Measurements from ENCODE around the gene SEMA4D. TPM values are rescaled to one million over a fixed set of nuclear protein-coding genes. Genes with fewer than 3 reads are reported as not detected.

The SEMA4D gene
- total and polyA plus RNA-seq, 9 of the 15 experiments (the other 6 are each of a cell fraction or from before 2014, with no cell fraction given) = 0.38 to 5.1 (median 1.8) TPM

DNA sequence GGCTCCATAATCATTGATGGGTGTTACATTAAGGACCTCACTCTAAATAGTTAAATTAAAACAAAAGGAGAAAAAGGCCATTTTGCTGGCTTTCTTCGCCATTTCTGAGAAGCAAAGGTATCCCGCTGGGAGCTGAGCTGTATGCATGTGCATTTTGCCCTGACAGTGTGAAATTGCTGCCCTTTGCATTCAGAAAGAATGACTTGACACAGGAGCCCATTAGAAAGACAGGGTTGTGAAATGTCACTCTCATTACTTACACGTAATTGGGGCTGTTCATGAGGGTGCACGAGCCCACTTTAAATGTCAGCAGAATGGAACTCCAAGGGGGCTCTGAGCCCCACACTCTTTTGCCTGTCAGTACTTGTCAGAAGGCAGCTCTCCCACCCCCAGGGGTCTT, 85.0 kb downstream of the SEMA4D start:
- Histone ChIP-seq H3K9ac (ENCODE audit: insufficient read depth in 1 of 2, low read depth in 2 of 2, low read length in 2 of 2) (no peak overlapping the region), H2AFZ (ENCODE audit: low read depth, low read length) (no peak overlapping the region), H4K20me1 (replicated peaks; ENCODE audit: control insufficient read depth, insufficient read depth, low read length) (no peaks in the 10 kb centered on the region), H3K4me1 (replicated peaks in 1 of 2; ENCODE audit: control insufficient read depth in 2 of 2, insufficient read depth in 2 of 2, low read length in 2 of 2) (no peaks in the 10 kb centered on the region), H3K9me3 (replicated peaks; ENCODE audit: control insufficient read depth, insufficient read depth, low read depth, low read length) (no peaks in the 10 kb centered on the region), H3K4me3 (no peak overlapping the region), H3K79me2 (ENCODE audit: control insufficient read depth, insufficient read depth, low read length) (no peaks in the 10 kb centered on the region), H3K4me2 (ENCODE audit: insufficient read depth, low read length) (no peak overlapping the region), H3K27ac (ENCODE audit: extremely low read depth, low read depth, low read length) (no peak overlapping the region), H3K9me1 (ENCODE audit: control insufficient read depth, insufficient read depth, low read length) (no peaks in the 10 kb centered on the region), H3K27me3 (ENCODE audit: control insufficient read depth in 2 of 2, insufficient read depth in 2 of 2, low read length in 2 of 2) (peaks cover 0 to 15% of the 10 kb centered on the region in 2 experiments; a peak in 3 of 5 replicates), H3K36me3 (ENCODE audit: control insufficient read depth, insufficient read depth, low read length) (no peaks in the 10 kb centered on the region)
- no TSS peak for BruUV-seq (replicated peaks)
- TF ChIP-seq STAT5B (CRISPR knock-in tag; IDR thresholded peaks at IDR 0.05) (no peak), JUND (IDR thresholded peaks at IDR 0.05; ENCODE audit: borderline replicate concordance, low read depth, low read length) (no peak), JUND (tag; IDR thresholded peaks at IDR 0.05; ENCODE audit: borderline replicate concordance, low read depth, low read length) (no peak), RBFOX2 (IDR thresholded peaks at IDR 0.05; ENCODE audit: low read depth, low read length) (no peak), RBM25 (IDR thresholded peaks at IDR 0.05; ENCODE audit: low read depth, low read length, severe bottlenecking) (no peak), SP2 (IDR thresholded peaks at IDR 0.05; ENCODE audit: extremely low read depth, low read depth, low read length, poor library complexity, severe bottlenecking) (no peak), SPI1 (IDR thresholded peaks at IDR 0.05; ENCODE audit: borderline replicate concordance, low read depth, low read length) (no peak), ZNF668 (CRISPR knock-in tag; IDR thresholded peaks at IDR 0.05) (no peak), KAT8 (IDR thresholded peaks at IDR 0.05; ENCODE audit: low read depth) (no peak), ZNF589 (CRISPR knock-in tag; IDR thresholded peaks at IDR 0.05; ENCODE audit: low read depth) (no peak)
- TF ChIP-seq, protein P1, sequence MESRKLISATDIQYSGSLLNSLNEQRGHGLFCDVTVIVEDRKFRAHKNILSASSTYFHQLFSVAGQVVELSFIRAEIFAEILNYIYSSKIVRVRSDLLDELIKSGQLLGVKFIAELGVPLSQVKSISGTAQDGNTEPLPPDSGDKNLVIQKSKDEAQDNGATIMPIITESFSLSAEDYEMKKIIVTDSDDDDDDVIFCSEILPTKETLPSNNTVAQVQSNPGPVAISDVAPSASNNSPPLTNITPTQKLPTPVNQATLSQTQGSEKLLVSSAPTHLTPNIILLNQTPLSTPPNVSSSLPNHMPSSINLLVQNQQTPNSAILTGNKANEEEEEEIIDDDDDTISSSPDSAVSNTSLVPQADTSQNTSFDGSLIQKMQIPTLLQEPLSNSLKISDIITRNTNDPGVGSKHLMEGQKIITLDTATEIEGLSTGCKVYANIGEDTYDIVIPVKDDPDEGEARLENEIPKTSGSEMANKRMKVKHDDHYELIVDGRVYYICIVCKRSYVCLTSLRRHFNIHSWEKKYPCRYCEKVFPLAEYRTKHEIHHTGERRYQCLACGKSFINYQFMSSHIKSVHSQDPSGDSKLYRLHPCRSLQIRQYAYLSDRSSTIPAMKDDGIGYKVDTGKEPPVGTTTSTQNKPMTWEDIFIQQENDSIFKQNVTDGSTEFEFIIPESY (CRISPR knock-in tag; IDR thresholded peaks at IDR 0.05) = no peak
- TF ChIP-seq, protein P2, sequence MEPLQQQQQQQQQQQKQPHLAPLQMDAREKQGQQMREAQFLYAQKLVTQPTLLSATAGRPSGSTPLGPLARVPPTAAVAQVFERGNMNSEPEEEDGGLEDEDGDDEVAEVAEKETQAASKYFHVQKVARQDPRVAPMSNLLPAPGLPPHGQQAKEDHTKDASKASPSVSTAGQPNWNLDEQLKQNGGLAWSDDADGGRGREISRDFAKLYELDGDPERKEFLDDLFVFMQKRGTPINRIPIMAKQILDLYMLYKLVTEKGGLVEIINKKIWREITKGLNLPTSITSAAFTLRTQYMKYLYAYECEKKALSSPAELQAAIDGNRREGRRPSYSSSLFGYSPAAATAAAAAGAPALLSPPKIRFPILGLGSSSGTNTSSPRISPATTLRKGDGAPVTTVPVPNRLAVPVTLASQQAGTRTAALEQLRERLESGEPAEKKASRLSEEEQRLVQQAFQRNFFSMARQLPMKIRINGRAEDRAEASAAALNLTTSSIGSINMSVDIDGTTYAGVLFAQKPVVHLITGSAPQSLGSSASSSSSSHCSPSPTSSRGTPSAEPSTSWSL (CRISPR knock-in tag; IDR thresholded peaks at IDR 0.05; ENCODE audit: borderline replicate concordance) = no peak
- TF ChIP-seq, protein P3, sequence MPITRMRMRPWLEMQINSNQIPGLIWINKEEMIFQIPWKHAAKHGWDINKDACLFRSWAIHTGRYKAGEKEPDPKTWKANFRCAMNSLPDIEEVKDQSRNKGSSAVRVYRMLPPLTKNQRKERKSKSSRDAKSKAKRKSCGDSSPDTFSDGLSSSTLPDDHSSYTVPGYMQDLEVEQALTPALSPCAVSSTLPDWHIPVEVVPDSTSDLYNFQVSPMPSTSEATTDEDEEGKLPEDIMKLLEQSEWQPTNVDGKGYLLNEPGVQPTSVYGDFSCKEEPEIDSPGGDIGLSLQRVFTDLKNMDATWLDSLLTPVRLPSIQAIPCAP (CRISPR knock-in tag; IDR thresholded peaks at IDR 0.05; ENCODE audit: borderline replicate concordance) = no peak
- ATAC-seq (no peak), FAIRE-seq (no peak), DNase-seq (ENCODE audit: extremely low read depth in 1 of 4, low spot score in 3 of 4) (no peak)
- ChIA-PET POLR2A (interaction anchor here (0.5 kb wide), 1 partner anchor 46 kb away, joined by 3 read pairs; no protein-coding TSS in a partner anchor), CTCF (ENCODE audit: low intra/inter-chr PET ratio) (no interaction called here)
- intact Hi-C loops (cut with micrococcal nuclease) (no loop called here), in situ Hi-C loops (cut with MboI) (no loop called here)
- WGBS (ENCODE audit: insufficient coverage, low coverage, missing lambda C conversion rate) = 5% methylated on average over 2 of the region's 4 CpGs

Data from K562 (cell line).